Neural progenitor cell (in vitro differentiated cells): Measurements from ENCODE around the gene ZNF664. TPM values are rescaled to one million over a fixed set of nuclear protein-coding genes. Genes with fewer than 3 reads are reported as not detected.

Source experiments
- DNase-seq: peaks from one replicate; pipeline ENCODE4 v3.0.0-alpha.2; 2016; ENCODE audit warnings: low spot score
- H2AFZ ChIP-seq: fragments of 200-600 bp; sonication (generic); replicated peaks from 2 replicates; pipeline ENCODE4 v1.6.1; 2016; ENCODE audit warnings: antibody characterized with exemption
- H3F3A ChIP-seq: fragments of 200-600 bp; sonication (generic); 2 replicates; pipeline ENCODE4 v1.6.1; 2016; ENCODE audit warnings: antibody characterized with exemption, low read depth
- H3K27ac ChIP-seq: fragments of 200-600 bp; sonication (generic); 2 replicates; pipeline ENCODE4 v1.5.1; 2016; ENCODE audit warnings: mild to moderate bottlenecking
- H3K27me3 ChIP-seq: fragments of 200-600 bp; sonication (generic); 2 replicates; pipeline ENCODE4 v1.6.1; 2016; ENCODE audit warnings: mild to moderate bottlenecking, moderate library complexity
- H3K36me3 ChIP-seq: fragments of 200-600 bp; sonication (generic); 2 replicates; pipeline ENCODE4 v1.5.1; 2016
- H3K4me1 ChIP-seq: fragments of 200-600 bp; sonication (generic); 2 replicates; pipeline ENCODE4 v1.6.1; 2016; ENCODE audit warnings: mixed run types
- H3K4me2 ChIP-seq: fragments of 200-600 bp; sonication (generic); 2 replicates; pipeline ENCODE4 v1.6.1; 2016
- H3K4me3 ChIP-seq: fragments of 200-600 bp; sonication (generic); 2 replicates; pipeline ENCODE4 v1.5.1; 2016
- H3K79me2 ChIP-seq: fragments of 200-600 bp; sonication (generic); 2 replicates; pipeline ENCODE4 v1.6.1; 2016; ENCODE audit warnings: low read depth
- H3K9ac ChIP-seq: fragments of 200-600 bp; sonication (generic); 2 replicates; pipeline ENCODE4 v1.6.1; 2016
- H3K9me3 ChIP-seq: fragments of 200-600 bp; sonication (generic); 2 replicates; pipeline ENCODE4 v1.5.1; 2016; ENCODE audit warnings: low read depth
- H4K20me1 ChIP-seq: fragments of 200-600 bp; sonication (generic); 2 replicates; pipeline ENCODE4 v1.6.1; 2016; ENCODE audit warnings: low read depth
- H3K27ac Mint-ChIP-seq: 3 replicates; pipeline ENCODE4 v1.8.0; 2021; ENCODE audit warnings: mixed read lengths
- H3K27me3 Mint-ChIP-seq: 2 replicates; pipeline ENCODE4 v1.8.0; 2022; ENCODE audit warnings: low read depth, mild to moderate bottlenecking, inconsistent platforms, moderate library complexity, mixed read lengths; ENCODE audit not compliant: insufficient read depth
- H3K36me3 Mint-ChIP-seq: 3 replicates; pipeline ENCODE4 v1.8.0; 2021; ENCODE audit warnings: mixed read lengths
- H3K4me1 Mint-ChIP-seq: 3 replicates; pipeline ENCODE4 v1.8.0; 2021; ENCODE audit warnings: mixed read lengths
- H3K4me3 Mint-ChIP-seq: 3 replicates; pipeline ENCODE4 v1.8.0; 2021; ENCODE audit warnings: mild to moderate bottlenecking, moderate library complexity, mixed read lengths
- H3K9me3 Mint-ChIP-seq: 3 replicates; pipeline ENCODE4 v1.8.0; 2020; ENCODE audit warnings: mixed read lengths
- EZH2 ChIP-seq: fragments of 200-600 bp; sonication (generic); IDR thresholded peaks from 2 replicates; pipeline ENCODE4 v1.6.1; 2017; ENCODE audit warnings: antibody characterized with exemption, mild to moderate bottlenecking, moderate library complexity
- EZH2phosphoT487 ChIP-seq: fragments of 200-600 bp; sonication (generic); IDR thresholded peaks from 2 replicates; pipeline ENCODE4 v1.6.1; 2017; ENCODE audit warnings: antibody characterized with exemption
- total RNA-seq: library from RNA; depleted of rRNA; stranded (reverse); fragments of >200 nt; gene quantifications from 2 replicates; pipeline ENCODE4 v1.2.3, GENCODE V29; 2015; ENCODE audit warnings: low replicate concordance
- TF ChIP-seq, protein P1 (sequence below): fragments of 200-600 bp; sonication (generic); IDR thresholded peaks from 2 replicates; pipeline ENCODE4 v1.5.1; 2017; ENCODE audit warnings: antibody characterized with exemption, mild to moderate bottlenecking

ZNF664 gene
- total RNA-seq, 1 donor from 2014 or later = 172 TPM

DNA sequence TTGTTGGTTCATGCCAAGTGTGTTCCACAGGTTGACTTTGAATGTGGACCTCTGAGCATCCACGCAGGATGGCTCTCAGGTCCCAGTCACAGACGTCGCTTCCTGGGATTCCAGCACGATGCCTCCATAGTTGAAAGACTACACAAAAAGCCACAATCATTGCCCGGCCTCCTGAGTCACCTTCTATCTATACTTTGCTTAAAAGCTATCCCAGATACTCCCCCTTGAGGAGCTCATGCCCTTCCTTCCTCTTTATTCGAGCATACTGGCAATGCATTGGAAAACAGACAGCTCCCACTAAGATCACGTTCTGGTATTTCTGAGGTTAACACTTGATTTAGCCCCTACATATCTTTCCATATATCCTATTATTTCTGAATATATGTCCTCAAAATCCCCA, 40.1 kb downstream of the ZNF664 start:
- Histone ChIP-seq H3K4me2 (no peak overlapping the region), H3K27me3 (no peaks in the 10 kb centered on the region), H4K20me1 (peaks cover 32% of the 10 kb centered on the region), H3K9me3 (no peaks in the 10 kb centered on the region), H2AFZ (no peak overlapping the region), H3K4me1 (peaks cover 6% of the 10 kb centered on the region), H3F3A (no peaks in the 10 kb centered on the region), H3K36me3 (peaks cover 6% of the 10 kb centered on the region), H3K27ac (no peak overlapping the region), H3K79me2 (peaks cover 19% of the 10 kb centered on the region), H3K9ac (no peak overlapping the region), H3K4me3 (no peak overlapping the region)
- Mint-ChIP-seq H3K9me3 (no peaks in the 10 kb centered on the region), H3K4me3 (no peak overlapping the region), H3K4me1 (peaks cover 9% of the 10 kb centered on the region), H3K27me3 (no peaks in the 10 kb centered on the region), H3K36me3 (peaks cover 30% of the 10 kb centered on the region), H3K27ac (no peak overlapping the region)
- no peak for DNase-seq
- TF ChIP-seq EZH2phosphoT487 (no peak), EZH2 (no peak)
- TF ChIP-seq, protein P1, sequence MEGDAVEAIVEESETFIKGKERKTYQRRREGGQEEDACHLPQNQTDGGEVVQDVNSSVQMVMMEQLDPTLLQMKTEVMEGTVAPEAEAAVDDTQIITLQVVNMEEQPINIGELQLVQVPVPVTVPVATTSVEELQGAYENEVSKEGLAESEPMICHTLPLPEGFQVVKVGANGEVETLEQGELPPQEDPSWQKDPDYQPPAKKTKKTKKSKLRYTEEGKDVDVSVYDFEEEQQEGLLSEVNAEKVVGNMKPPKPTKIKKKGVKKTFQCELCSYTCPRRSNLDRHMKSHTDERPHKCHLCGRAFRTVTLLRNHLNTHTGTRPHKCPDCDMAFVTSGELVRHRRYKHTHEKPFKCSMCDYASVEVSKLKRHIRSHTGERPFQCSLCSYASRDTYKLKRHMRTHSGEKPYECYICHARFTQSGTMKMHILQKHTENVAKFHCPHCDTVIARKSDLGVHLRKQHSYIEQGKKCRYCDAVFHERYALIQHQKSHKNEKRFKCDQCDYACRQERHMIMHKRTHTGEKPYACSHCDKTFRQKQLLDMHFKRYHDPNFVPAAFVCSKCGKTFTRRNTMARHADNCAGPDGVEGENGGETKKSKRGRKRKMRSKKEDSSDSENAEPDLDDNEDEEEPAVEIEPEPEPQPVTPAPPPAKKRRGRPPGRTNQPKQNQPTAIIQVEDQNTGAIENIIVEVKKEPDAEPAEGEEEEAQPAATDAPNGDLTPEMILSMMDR = no peak

DNA sequence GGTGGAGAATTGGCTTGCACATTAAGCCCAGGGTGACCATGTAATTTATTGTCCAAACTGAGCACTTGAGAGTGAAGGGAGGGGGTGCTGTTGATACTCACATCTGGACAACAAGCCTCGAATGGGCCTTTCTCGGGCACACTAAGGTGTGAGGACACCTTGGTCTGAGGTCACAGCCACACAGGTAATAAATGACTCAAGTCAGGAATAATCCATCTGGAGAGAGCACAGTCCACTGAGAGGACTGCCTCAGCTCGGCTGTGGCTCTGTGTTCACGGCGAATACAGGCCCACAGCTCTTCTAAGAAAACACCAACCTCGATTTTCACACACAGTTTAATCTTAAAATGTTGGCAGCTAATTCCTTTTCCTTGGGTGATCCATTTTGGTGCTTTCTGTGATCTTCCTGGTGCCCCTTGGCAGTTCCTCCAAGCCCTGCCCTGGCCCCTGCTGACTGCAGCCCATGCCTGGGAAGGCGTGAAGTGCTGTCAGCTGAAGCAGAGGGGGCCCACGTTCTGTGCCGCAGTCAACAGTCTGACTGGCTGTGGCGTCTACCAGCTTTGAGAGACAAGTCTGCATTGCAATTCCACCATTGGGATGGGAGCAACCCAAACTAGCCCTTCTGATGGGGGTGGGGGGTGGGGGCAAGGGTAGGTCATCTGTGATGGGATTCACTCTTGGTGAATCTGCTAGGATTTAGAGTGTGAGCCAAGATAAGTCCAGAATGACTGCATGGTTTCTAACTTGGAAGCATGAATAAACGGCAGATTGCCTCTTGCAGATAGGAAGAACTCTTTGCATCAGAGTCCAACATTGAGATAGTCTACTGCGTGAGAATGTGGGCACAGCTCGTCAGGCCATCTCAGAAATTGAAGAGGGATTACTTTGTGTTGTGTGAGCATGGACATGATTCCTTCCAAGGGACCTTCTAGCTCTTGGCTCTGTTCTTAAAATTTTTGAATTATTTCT, 42.8 kb downstream of the ZNF664 start:
- Histone ChIP-seq H3K9ac (no peak overlapping the region), H3K9me3 (no peaks in the 10 kb centered on the region), H3K4me2 (no peak overlapping the region), H3K36me3 (peaks cover 6% of the 10 kb centered on the region), H3K27ac (no peak overlapping the region), H3K79me2 (no peaks in the 10 kb centered on the region), H3K27me3 (no peaks in the 10 kb centered on the region), H2AFZ (no peak overlapping the region), H3F3A (peaks cover 2% of the 10 kb centered on the region), H4K20me1 (peaks cover 7% of the 10 kb centered on the region), H3K4me1 (no peaks in the 10 kb centered on the region), H3K4me3 (no peak overlapping the region)
- peaks cover 23% of the 10 kb centered on the region for H3K36me3 Mint-ChIP-seq
- no peak for DNase-seq
- no peak overlapping the region for H3K4me3 Mint-ChIP-seq
- no peak overlapping the region for H3K27ac Mint-ChIP-seq
- H3K27me3 Mint-ChIP-seq = no peaks in the 10 kb centered on the region
- no peak for TF ChIP-seq EZH2
- no peak for TF ChIP-seq EZH2phosphoT487
- TF ChIP-seq, protein P1 = no peak
- H3K4me1 Mint-ChIP-seq = peaks cover 1% of the 10 kb centered on the region
- H3K9me3 Mint-ChIP-seq = no peaks in the 10 kb centered on the region

DNA sequence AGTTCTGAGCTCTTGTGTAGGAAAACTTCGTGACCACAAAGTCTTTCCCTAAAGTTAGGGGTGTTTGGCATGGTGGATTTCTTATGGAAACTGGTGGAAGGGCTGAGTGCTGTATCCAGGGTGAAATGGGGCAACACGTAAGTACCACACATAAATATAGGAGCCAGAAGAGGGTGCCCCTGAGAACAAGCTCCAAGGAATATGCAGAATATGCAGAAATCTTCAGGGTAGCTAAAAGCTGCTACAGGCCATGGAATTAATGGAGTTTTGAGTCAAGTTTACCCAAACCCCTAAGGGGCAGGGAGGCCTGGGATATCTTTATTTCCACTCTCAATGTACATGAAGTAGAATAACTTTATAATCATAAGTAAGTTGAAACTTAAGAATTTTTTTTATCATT, 44.0 kb downstream of the ZNF664 start:
- no peaks in the 10 kb centered on the region for H3K27me3 Mint-ChIP-seq
- H3K36me3 ChIP-seq = peaks cover under 1% of the 10 kb centered on the region
- H3K4me1 Mint-ChIP-seq = peaks cover 4% of the 10 kb centered on the region
- no peaks in the 10 kb centered on the region for H3K9me3 Mint-ChIP-seq
- no peaks in the 10 kb centered on the region for H4K20me1 ChIP-seq
- no peak overlapping the region for H3K4me2 ChIP-seq
- no peaks in the 10 kb centered on the region for H3K27me3 ChIP-seq
- no peak for DNase-seq
- no peak overlapping the region for H3K27ac Mint-ChIP-seq
- no peak overlapping the region for H3K27ac ChIP-seq
- peaks cover 22% of the 10 kb centered on the region for H3K36me3 Mint-ChIP-seq
- H3F3A ChIP-seq = peaks cover 8% of the 10 kb centered on the region
- H3K79me2 ChIP-seq = no peaks in the 10 kb centered on the region
- H3K9ac ChIP-seq = no peak overlapping the region
- H2AFZ ChIP-seq = no peak overlapping the region
- no peaks in the 10 kb centered on the region for H3K4me1 ChIP-seq
- no peak overlapping the region for H3K4me3 ChIP-seq
- TF ChIP-seq, protein P1 = no peak
- TF ChIP-seq EZH2phosphoT487 (no peak), EZH2 (no peak)
- no peak overlapping the region for H3K4me3 Mint-ChIP-seq
- no peaks in the 10 kb centered on the region for H3K9me3 ChIP-seq
